Measurements from ENCODE around the gene SYT12.

- TF ChIP-seq CTCF (IDR thresholded peaks at IDR 0.05; ENCODE audit: control extremely low read depth in 1 of 3, insufficient read depth in 1 of 3, low read depth in 1 of 3, low read length in 3 of 3): no peak
- no peak for TF ChIP-seq SIRT6 (IDR thresholded peaks at IDR 0.05; ENCODE audit: low read length)
- TF ChIP-seq TAF1 (IDR thresholded peaks at IDR 0.05; ENCODE audit: low read depth, low read length): no peak
- no peak for TF ChIP-seq SIN3A (conservative IDR thresholded peaks at IDR 0.05 in 1 of 2, IDR thresholded peaks at IDR 0.05 in 1 of 2; ENCODE audit: low read depth in 1 of 2, low read length in 2 of 2)
- TF ChIP-seq CBX8 (IDR thresholded peaks at IDR 0.05; ENCODE audit: borderline replicate concordance, low read depth, low read length): no peak
These were observed 22.4 kb downstream of the SYT12 start for GRCh38 chr11:67045314-67045713.
